OCI-LY3 (cell line): ENCODE measurements around the gene GRPR.

ENCODE experiments used
- EZH2phosphoT487 ChIP-seq: fragments of 200-600 bp; shearing (Covaris generic); IDR thresholded peaks from 2 replicates; pipeline ENCODE4 v1.6.1; 2018; ENCODE audit warnings: antibody characterized with exemption, mixed run types, low read depth
- TF ChIP-seq, protein P1 (sequence below): fragments of 200-600, 300-600 bp; sonication (generic); IDR thresholded peaks from 2 replicates; pipeline ENCODE4 v1.5.1; 2014; ENCODE audit warnings: antibody characterized with exemption, low read length, low read depth

DNA sequence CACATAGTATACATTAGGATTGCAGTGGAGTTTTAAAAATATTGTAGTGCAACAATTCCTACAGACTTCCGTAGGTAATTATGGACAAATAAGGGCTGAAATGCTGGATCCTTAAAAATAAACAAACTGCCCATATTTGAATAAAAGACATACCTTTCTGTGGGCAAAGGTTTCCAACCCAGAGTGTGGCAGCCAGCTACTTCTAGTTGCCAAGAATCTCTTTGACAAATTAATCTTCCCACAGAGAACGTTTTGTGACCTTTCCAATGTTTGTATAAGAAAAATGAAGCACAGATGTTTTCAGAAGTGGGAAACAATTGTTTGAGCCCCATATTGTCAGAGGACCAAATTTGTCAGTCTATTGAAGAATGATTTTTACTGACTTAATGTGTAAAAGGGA lies 21.1 kb downstream of the GRPR start:
- TF ChIP-seq, protein P1, sequence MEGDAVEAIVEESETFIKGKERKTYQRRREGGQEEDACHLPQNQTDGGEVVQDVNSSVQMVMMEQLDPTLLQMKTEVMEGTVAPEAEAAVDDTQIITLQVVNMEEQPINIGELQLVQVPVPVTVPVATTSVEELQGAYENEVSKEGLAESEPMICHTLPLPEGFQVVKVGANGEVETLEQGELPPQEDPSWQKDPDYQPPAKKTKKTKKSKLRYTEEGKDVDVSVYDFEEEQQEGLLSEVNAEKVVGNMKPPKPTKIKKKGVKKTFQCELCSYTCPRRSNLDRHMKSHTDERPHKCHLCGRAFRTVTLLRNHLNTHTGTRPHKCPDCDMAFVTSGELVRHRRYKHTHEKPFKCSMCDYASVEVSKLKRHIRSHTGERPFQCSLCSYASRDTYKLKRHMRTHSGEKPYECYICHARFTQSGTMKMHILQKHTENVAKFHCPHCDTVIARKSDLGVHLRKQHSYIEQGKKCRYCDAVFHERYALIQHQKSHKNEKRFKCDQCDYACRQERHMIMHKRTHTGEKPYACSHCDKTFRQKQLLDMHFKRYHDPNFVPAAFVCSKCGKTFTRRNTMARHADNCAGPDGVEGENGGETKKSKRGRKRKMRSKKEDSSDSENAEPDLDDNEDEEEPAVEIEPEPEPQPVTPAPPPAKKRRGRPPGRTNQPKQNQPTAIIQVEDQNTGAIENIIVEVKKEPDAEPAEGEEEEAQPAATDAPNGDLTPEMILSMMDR, result no peak
- no peak for TF ChIP-seq EZH2phosphoT487
